Gastrocnemius medialis (tissue), 4 donors: ENCODE data around the gene ZBTB7B.

Experiments used
- CTCF ChIP-seq, 5 experiments: fragments of 450-650 bp in 3 of 5; fragments of 200-600 bp in 2 of 5; sonication (generic) in 2 of 5; IDR thresholded peaks in 4 of 5; conservative IDR thresholded peaks in 1 of 5; 1 replicate in 4 of 5; 2 replicates in 1 of 5; pipeline ENCODE4 v1.5.1; 2016 to 2019; ENCODE audit warnings: antibody characterized with exemption in 5 of 5, mild to moderate bottlenecking in 3 of 5, moderate library complexity in 3 of 5
- POLR2A ChIP-seq, 2 donors: fragments of 450-650 bp; IDR thresholded peaks; one replicate each; pipeline ENCODE4 v1.6.1; 2017; ENCODE audit warnings: antibody characterized with exemption in 2 of 2, mild to moderate bottlenecking in 2 of 2, moderate library complexity in 2 of 2

- TF ChIP-seq CTCF (IDR thresholded peaks at IDR 0.05 in 4 of 5, conservative IDR thresholded peaks at IDR 0.05 in 1 of 5) = no peak
- TF ChIP-seq POLR2A (IDR thresholded peaks at IDR 0.05) = no peak
Observed at GRCh38 chr1:155060736-155061135, 58.1 kb downstream of the ZBTB7B start.
